Lung (tissue), 12 donors: ENCODE measurements around the gene FBXO31. TPM values are rescaled to one million over a fixed set of nuclear protein-coding genes. Genes with fewer than 3 reads are reported as not detected.

ENCODE experiments used
- ATAC-seq: fragments of 200-7000 bp; cut with Tn5 transposase; one replicate; pipeline ENCODE4 v1.9.1; 2020; ENCODE audit warnings: moderate number of reproducible peaks; ENCODE audit not compliant: insufficient read depth, low FRiP score
- DNase-seq, 3 donors: peaks; one replicate each; pipeline ENCODE4 v3.0.0-alpha.2; 2013 to 2017
- H3K27ac ChIP-seq, 2 donors: one replicate each; pipeline ENCODE4 v1.5.1; 2013; ENCODE audit warnings: mild to moderate bottlenecking in 2 of 2, moderate library complexity in 2 of 2, control low read depth in 1 of 2, inconsistent platforms in 1 of 2, low read depth in 1 of 2, low read length in 1 of 2
- H3K27me3 ChIP-seq, 3 donors: one replicate each; pipeline ENCODE4 v1.5.1; 2013; ENCODE audit warnings: low read length in 2 of 3; ENCODE audit not compliant: control insufficient read depth in 3 of 3, insufficient read depth in 3 of 3
- H3K36me3 ChIP-seq, 4 donors: one replicate each; pipeline ENCODE4 v1.5.1; 2013; ENCODE audit warnings: low read length in 4 of 4, mild to moderate bottlenecking in 1 of 4, moderate library complexity in 1 of 4; ENCODE audit not compliant: control insufficient read depth in 4 of 4, insufficient read depth in 4 of 4
- H3K4me1 ChIP-seq, 5 donors: one replicate each; pipeline ENCODE4 v1.5.1; 2013; ENCODE audit warnings: low read length in 5 of 5, mild to moderate bottlenecking in 2 of 5, moderate library complexity in 1 of 5; ENCODE audit not compliant: control insufficient read depth in 5 of 5, insufficient read depth in 5 of 5
- H3K4me3 ChIP-seq: one replicate; pipeline ENCODE4 v1.5.1; 2013; ENCODE audit warnings: mild to moderate bottlenecking, control low read depth, moderate library complexity
- H3K9ac ChIP-seq, 2 donors: one replicate each; pipeline ENCODE4 v1.5.1; 2013; ENCODE audit warnings: low read length in 2 of 2, control low read depth in 1 of 2; ENCODE audit not compliant: insufficient read depth in 1 of 2
- H3K9me3 ChIP-seq, 4 donors: one replicate each; pipeline ENCODE4 v1.5.1; 2013; ENCODE audit warnings: low read length in 3 of 4, mild to moderate bottlenecking in 1 of 4, moderate library complexity in 1 of 4; ENCODE audit not compliant: control insufficient read depth in 4 of 4, insufficient read depth in 3 of 4
- WGBS, 2 donors: extraction: QIAGEN DNeasy Blood & Tissue Kit; methylation state at CpG; one replicate each; pipeline ENCODE4 v1.1.7; 2013; 5-methylcytosine and 5-hydroxymethylcytosine counted together
- polyA plus RNA-seq, 2 donors: library from polyadenylated mRNA; stranded (reverse); fragments of 200-250 nt; gene quantifications; one replicate each; pipeline ENCODE4 v1.2.1, GENCODE V29; 2013
- total RNA-seq, 2 donors: library from RNA; depleted of rRNA in 1 of 2; stranded (reverse); fragments of >200 nt in 1 of 2; gene quantifications; one replicate each; pipeline ENCODE4 v1.2.1, GENCODE V29; 2014 to 2021
- TF ChIP-seq, protein P1 (sequence below): IDR thresholded peaks from 2 replicates; pipeline ENCODE4 v1.5.1; 2012; ENCODE audit warnings: mild to moderate bottlenecking; ENCODE audit errors: control extremely low read depth, extremely low read depth
- donor health status: control.
- donor health status: control.
- donor health status: Bipolar disorder and iron deficiency.
- donor health status: healthy.
- donor health status: DM: yes; HTN: yes; CAD: no.

Gene FBXO31
- total and polyA plus RNA-seq, 4 donors: 10.1 to 35.1 (median 23.2) TPM

GRCh38 chr16:87343753-87344050 lies 39.9 kb downstream of the FBXO31 start:
- Histone ChIP-seq H3K9ac (no peak overlapping the region), H3K36me3 (peaks cover 0 to 32% (median 13%) of the 10 kb centered on the region in 4 donors), H3K4me1 (peaks cover 0 to 9% (median 0%) of the 10 kb centered on the region in 5 donors), H3K27ac (no peak overlapping the region), H3K27me3 (no peaks in the 10 kb centered on the region), H3K4me3 (no peak overlapping the region), H3K9me3 (no peaks in the 10 kb centered on the region)
- TF ChIP-seq, protein P1, sequence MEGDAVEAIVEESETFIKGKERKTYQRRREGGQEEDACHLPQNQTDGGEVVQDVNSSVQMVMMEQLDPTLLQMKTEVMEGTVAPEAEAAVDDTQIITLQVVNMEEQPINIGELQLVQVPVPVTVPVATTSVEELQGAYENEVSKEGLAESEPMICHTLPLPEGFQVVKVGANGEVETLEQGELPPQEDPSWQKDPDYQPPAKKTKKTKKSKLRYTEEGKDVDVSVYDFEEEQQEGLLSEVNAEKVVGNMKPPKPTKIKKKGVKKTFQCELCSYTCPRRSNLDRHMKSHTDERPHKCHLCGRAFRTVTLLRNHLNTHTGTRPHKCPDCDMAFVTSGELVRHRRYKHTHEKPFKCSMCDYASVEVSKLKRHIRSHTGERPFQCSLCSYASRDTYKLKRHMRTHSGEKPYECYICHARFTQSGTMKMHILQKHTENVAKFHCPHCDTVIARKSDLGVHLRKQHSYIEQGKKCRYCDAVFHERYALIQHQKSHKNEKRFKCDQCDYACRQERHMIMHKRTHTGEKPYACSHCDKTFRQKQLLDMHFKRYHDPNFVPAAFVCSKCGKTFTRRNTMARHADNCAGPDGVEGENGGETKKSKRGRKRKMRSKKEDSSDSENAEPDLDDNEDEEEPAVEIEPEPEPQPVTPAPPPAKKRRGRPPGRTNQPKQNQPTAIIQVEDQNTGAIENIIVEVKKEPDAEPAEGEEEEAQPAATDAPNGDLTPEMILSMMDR: no peak
- no peak for DNase-seq
- 91 to 93% methylated on average over 11 of the region's 11 CpGs for WGBS, 2 donors
- ATAC-seq: no peak

GRCh38 chr16:87342978-87343752 lies 40.4 kb downstream of the FBXO31 start:
- TF ChIP-seq, protein P1: no peak
- H3K9ac ChIP-seq: no peak overlapping the region
- ATAC-seq: no peak
- H3K9me3 ChIP-seq: no peaks in the 10 kb centered on the region
- H3K27ac ChIP-seq: no peak overlapping the region
- peaks cover 0 to 9% (median 0%) of the 10 kb centered on the region in 5 donors for H3K4me1 ChIP-seq
- no peaks in the 10 kb centered on the region for H3K27me3 ChIP-seq
- no peak overlapping the region for H3K4me3 ChIP-seq
- 88 to 92% methylated on average over 26 of the region's 26 CpGs for WGBS, 2 donors
- no peak for DNase-seq
- peaks cover 0 to 34% (median 13%) of the 10 kb centered on the region in 4 donors for H3K36me3 ChIP-seq

DNA sequence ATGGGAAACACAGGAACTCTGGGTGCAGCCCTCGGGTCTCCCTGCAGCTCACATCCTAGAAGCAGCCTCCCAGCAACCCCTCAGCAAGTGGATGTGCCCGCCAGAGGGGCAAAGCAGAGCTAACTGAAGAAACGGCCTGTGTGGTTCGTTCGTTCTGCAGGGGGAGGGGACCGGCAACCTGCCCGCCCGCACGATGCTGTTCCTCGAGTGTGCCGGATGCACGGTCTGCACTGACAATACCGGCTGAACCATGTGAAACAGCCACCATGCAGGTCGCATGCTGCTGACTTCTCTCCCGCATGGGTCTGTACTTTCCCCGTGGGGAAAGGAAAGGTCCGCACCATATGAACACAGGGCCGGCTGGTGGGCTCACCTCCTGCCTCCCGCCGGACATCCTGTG lies 41.1 kb downstream of the FBXO31 start:
- Histone ChIP-seq H3K9me3 (no peaks in the 10 kb centered on the region), H3K27me3 (no peaks in the 10 kb centered on the region), H3K4me3 (no peak overlapping the region), H3K27ac (no peak overlapping the region), H3K4me1 (peaks cover 0 to 9% (median 0%) of the 10 kb centered on the region in 5 donors), H3K9ac (no peak overlapping the region), H3K36me3 (peaks cover 0 to 33% (median 13%) of the 10 kb centered on the region in 4 donors)
- WGBS, 2 donors: 97 to 99% methylated on average over 20 of the region's 20 CpGs
- ATAC-seq (no peak), DNase-seq (no peak)
- TF ChIP-seq, protein P1: no peak
